ENCODE results near the gene HDGF. TPM values are rescaled to one million over a fixed set of nuclear protein-coding genes. Genes with fewer than 3 reads are reported as not detected.
A peak's percentile ranks its signal among the peaks of the same experiment; 100 is the strongest.

The HDGF gene
- total RNA-seq (2011; cell fraction: chromatin; rRNA removed; ENCODE audit: low replicate concordance), result 54.5 and 99.5 TPM in 2 replicates
- total RNA-seq (2011; cell fraction: nucleolus; rRNA removed), result 73.4 and 78.6 TPM in 2 replicates
- 87.7 and 114 TPM in 2 replicates for total RNA-seq (2011; cell fraction: nucleoplasm; rRNA removed)
- total RNA-seq (2014; rRNA removed) (470 and 501 TPM in 2 replicates), total RNA-seq (2014; rRNA removed; fragmentation: Illumina TruSeq; extraction: Trizol) (400 and 403 TPM in 2 replicates), total RNA-seq (2015; rRNA removed; fragmentation: Illumina TruSeq; extraction: Trizol) (392 and 404 TPM in 2 replicates), total RNA-seq (2021) (390 and 425 TPM in 2 replicates), polyA plus RNA-seq (2011; rRNA removed) (224 and 310 TPM in 2 replicates), polyA plus RNA-seq (2014; fragmentation: Illumina TruSeq; extraction: Trizol) (507 and 601 TPM in 2 replicates), polyA plus RNA-seq (2014; fragmentation: Nextera tagmentation; extraction: Ambion mirVana) (10 to 100 TPM; 38.8 to 41.8 TPM), polyA plus RNA-seq (2014; rRNA removed) (358 and 372 TPM in 2 replicates), polyA minus RNA-seq (2011; rRNA and poly(A)+ RNA removed) (142 and 177 TPM in 2 replicates), Bru-seq, nascent RNA (percentile 96 among the genes with signal in this experiment), BruChase-seq, experiment 1, labeled RNA remaining after a 2-hour chase (percentile 95 among the genes with signal in this experiment), BruChase-seq, experiment 2, labeled RNA remaining after a 6-hour chase (percentile 97 among the genes with signal in this experiment)
- 174 and 175 TPM in 2 replicates for polyA plus RNA-seq (2011; cell fraction: cytosol; rRNA removed)
- polyA plus RNA-seq (2011; cell fraction: nucleus; rRNA removed), result 182 and 185 TPM in 2 replicates
- 190 and 267 TPM in 2 replicates for polyA plus RNA-seq (2012)
- 120 and 140 TPM in 2 replicates for polyA minus RNA-seq (2011; cell fraction: cytosol; rRNA and poly(A)+ RNA removed)
- 33.7 and 57.2 TPM in 2 replicates for polyA minus RNA-seq (2011; cell fraction: nucleus; rRNA and poly(A)+ RNA removed)
- long read RNA-seq, experiment 1, transcript HDGF-201 (6 exons, 2,380 nt), result major isoform, 1,108 of 1,366 reads
- long read RNA-seq, experiment 1, partial matches to known transcripts, result 223 of 1,366 reads
- long read RNA-seq, experiment 1, other reads (novel, unspliced or antisense), result 31 of 1,366 reads
- long read RNA-seq, experiment 2, transcript HDGF-201 (6 exons, 2,380 nt), result major isoform, 172 of 672 reads
- long read RNA-seq, experiment 2, partial matches to known transcripts, result 234 of 672 reads
- long read RNA-seq, experiment 2, other reads (novel, unspliced or antisense), result 265 of 672 reads
- long read RNA-seq, experiment 3, transcript HDGF-201 (6 exons, 2,380 nt), result major isoform, 13 of 44 reads
- long read RNA-seq, experiment 3, partial matches to known transcripts, result 7 of 44 reads
- long read RNA-seq, experiment 3, other reads (novel, unspliced or antisense), result 23 of 44 reads

- peak within 1 kb of the TSS; percentile 97 for H3K4me2 ChIP-seq (ENCODE audit: insufficient read depth, low read length)
- POLR2A ChIA-PET, result interaction anchor here (0.6 to 3.0 kb wide), 11 partner anchors 10 to 163 kb away, joined by 3 to 30 read pairs (median 5); partner anchors contain the start of genes METTL25B, MRPL24, NTRK1 and PRCC
- FAIRE-seq (no peak), DNase-seq (ENCODE audit: extremely low read depth in 1 of 4, low spot score in 3 of 4) (no peak), ATAC-seq (no peak)
- H3K4me3 ChIP-seq, result peak within 1 kb of the TSS; percentile 95
- peaks cover 82% of the 10 kb centered on the region for H3K79me2 ChIP-seq (ENCODE audit: control insufficient read depth, insufficient read depth, low read length)
- no peaks in the 10 kb centered on the region for H3K27me3 ChIP-seq (ENCODE audit: control insufficient read depth in 2 of 2, insufficient read depth in 2 of 2, low read length in 2 of 2)
- H3K9me3 ChIP-seq (replicated peaks; ENCODE audit: control insufficient read depth, insufficient read depth, low read depth, low read length), result no peaks in the 10 kb centered on the region
- H3K27ac ChIP-seq (ENCODE audit: extremely low read depth, low read depth, low read length), result peak within 1 kb of the TSS; percentile 89
- H3K36me3 ChIP-seq (ENCODE audit: control insufficient read depth, insufficient read depth, low read length), result peaks cover 29% of the 10 kb centered on the region; the same call in 2 of the 3 replicates
- H2AFZ ChIP-seq (ENCODE audit: low read depth, low read length), result peak within 1 kb of the TSS; percentile 72
- in situ Hi-C loops (cut with MboI) (no loop called here), intact Hi-C loops (cut with micrococcal nuclease) (loop anchor here (2.0 kb wide), 1 partner anchor 15 kb away; the partner anchor contains the start of gene PRCC)
- H3K9me1 ChIP-seq (ENCODE audit: control insufficient read depth, insufficient read depth, low read length), result no peaks in the 10 kb centered on the region
- BruUV-seq (replicated peaks), result no TSS peak
- H3K4me1 ChIP-seq (replicated peaks in 1 of 2; ENCODE audit: control insufficient read depth in 2 of 2, insufficient read depth in 2 of 2, low read length in 2 of 2), result peaks cover 36 to 37% of the 10 kb centered on the region in 2 experiments
- H3K9ac ChIP-seq (ENCODE audit: insufficient read depth in 1 of 2, low read depth in 2 of 2, low read length in 2 of 2), result peak within 1 kb of the TSS; percentile 94 to 99
- 0% methylated on average over 25 of the region's 48 CpGs for WGBS (ENCODE audit: insufficient coverage, low coverage, missing lambda C conversion rate)
- CTCF ChIA-PET (ENCODE audit: low intra/inter-chr PET ratio), result no interaction called here
- H4K20me1 ChIP-seq (replicated peaks; ENCODE audit: control insufficient read depth, insufficient read depth, low read length), result peaks cover 14% of the 10 kb centered on the region
- TF ChIP-seq, protein P1, sequence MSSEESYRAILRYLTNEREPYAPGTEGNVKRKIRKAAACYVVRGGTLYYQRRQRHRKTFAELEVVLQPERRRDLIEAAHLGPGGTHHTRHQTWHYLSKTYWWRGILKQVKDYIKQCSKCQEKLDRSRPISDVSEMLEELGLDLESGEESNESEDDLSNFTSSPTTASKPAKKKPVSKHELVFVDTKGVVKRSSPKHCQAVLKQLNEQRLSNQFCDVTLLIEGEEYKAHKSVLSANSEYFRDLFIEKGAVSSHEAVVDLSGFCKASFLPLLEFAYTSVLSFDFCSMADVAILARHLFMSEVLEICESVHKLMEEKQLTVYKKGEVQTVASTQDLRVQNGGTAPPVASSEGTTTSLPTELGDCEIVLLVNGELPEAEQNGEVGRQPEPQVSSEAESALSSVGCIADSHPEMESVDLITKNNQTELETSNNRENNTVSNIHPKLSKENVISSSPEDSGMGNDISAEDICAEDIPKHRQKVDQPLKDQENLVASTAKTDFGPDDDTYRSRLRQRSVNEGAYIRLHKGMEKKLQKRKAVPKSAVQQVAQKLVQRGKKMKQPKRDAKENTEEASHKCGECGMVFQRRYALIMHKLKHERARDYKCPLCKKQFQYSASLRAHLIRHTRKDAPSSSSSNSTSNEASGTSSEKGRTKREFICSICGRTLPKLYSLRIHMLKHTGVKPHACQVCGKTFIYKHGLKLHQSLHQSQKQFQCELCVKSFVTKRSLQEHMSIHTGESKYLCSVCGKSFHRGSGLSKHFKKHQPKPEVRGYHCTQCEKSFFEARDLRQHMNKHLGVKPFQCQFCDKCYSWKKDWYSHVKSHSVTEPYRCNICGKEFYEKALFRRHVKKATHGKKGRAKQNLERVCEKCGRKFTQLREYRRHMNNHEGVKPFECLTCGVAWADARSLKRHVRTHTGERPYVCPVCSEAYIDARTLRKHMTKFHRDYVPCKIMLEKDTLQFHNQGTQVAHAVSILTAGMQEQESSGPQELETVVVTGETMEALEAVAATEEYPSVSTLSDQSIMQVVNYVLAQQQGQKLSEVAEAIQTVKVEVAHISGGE (CRISPR knock-in tag; IDR thresholded peaks at IDR 0.05), result no peak
- no peak for TF ChIP-seq ZNF507 (tag; conservative IDR thresholded peaks at IDR 0.05)
- TF ChIP-seq JUN (IDR thresholded peaks at IDR 0.05; ENCODE audit: borderline replicate concordance, low read depth, low read length), result no peak
- no peak for TF ChIP-seq JUN (CRISPR knock-in tag; IDR thresholded peaks at IDR 0.05; ENCODE audit: borderline replicate concordance)
- TF ChIP-seq PHB2 (IDR thresholded peaks at IDR 0.05; ENCODE audit: low read depth), result no peak
- TF ChIP-seq CEBPG (CRISPR knock-in tag; IDR thresholded peaks at IDR 0.05), result no peak
- TF ChIP-seq CEBPG (tag; conservative IDR thresholded peaks at IDR 0.05 in 1 of 2, IDR thresholded peaks at IDR 0.05 in 1 of 2), result peak in 1 of 2 experiments; percentile 60; a peak in 2 of 4 replicates
- peak; percentile 43; the same call in 1 of the 2 replicates for TF ChIP-seq ZNF766 (CRISPR knock-in tag; conservative IDR thresholded peaks at IDR 0.05)
- TF ChIP-seq, protein P2, sequence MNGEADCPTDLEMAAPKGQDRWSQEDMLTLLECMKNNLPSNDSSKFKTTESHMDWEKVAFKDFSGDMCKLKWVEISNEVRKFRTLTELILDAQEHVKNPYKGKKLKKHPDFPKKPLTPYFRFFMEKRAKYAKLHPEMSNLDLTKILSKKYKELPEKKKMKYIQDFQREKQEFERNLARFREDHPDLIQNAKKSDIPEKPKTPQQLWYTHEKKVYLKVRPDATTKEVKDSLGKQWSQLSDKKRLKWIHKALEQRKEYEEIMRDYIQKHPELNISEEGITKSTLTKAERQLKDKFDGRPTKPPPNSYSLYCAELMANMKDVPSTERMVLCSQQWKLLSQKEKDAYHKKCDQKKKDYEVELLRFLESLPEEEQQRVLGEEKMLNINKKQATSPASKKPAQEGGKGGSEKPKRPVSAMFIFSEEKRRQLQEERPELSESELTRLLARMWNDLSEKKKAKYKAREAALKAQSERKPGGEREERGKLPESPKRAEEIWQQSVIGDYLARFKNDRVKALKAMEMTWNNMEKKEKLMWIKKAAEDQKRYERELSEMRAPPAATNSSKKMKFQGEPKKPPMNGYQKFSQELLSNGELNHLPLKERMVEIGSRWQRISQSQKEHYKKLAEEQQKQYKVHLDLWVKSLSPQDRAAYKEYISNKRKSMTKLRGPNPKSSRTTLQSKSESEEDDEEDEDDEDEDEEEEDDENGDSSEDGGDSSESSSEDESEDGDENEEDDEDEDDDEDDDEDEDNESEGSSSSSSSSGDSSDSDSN (IDR thresholded peaks at IDR 0.05; ENCODE audit: borderline replicate concordance in 1 of 2, low read depth in 2 of 2, low read length in 2 of 2), result peak in 1 of 2 experiments; percentile 35; a peak in 1 of 4 replicates
Measured at GRCh38 chr1:156751451-156751756, at the start of gene HDGF. HDGF (minus strand) TSS chr1:156751675; CDS start chr1:156751429, 246 bp downstream.

Data from K562 (cell line).